Cardiac ventricle fibroblast (primary cell): ENCODE results near the gene RIC3. TPM values are rescaled to one million over a fixed set of nuclear protein-coding genes. Genes with fewer than 3 reads are reported as not detected.

Source experiments
- total RNA-seq: library from RNA; depleted of rRNA; stranded (reverse); fragments of >200 nt; gene quantifications from 2 replicates; pipeline ENCODE4 v1.2.3, GENCODE V29; 2015

RIC3 gene, protein sequence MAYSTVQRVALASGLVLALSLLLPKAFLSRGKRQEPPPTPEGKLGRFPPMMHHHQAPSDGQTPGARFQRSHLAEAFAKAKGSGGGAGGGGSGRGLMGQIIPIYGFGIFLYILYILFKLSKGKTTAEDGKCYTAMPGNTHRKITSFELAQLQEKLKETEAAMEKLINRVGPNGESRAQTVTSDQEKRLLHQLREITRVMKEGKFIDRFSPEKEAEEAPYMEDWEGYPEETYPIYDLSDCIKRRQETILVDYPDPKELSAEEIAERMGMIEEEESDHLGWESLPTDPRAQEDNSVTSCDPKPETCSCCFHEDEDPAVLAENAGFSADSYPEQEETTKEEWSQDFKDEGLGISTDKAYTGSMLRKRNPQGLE
- total RNA-seq, result not detected in 2 replicates

DNA sequence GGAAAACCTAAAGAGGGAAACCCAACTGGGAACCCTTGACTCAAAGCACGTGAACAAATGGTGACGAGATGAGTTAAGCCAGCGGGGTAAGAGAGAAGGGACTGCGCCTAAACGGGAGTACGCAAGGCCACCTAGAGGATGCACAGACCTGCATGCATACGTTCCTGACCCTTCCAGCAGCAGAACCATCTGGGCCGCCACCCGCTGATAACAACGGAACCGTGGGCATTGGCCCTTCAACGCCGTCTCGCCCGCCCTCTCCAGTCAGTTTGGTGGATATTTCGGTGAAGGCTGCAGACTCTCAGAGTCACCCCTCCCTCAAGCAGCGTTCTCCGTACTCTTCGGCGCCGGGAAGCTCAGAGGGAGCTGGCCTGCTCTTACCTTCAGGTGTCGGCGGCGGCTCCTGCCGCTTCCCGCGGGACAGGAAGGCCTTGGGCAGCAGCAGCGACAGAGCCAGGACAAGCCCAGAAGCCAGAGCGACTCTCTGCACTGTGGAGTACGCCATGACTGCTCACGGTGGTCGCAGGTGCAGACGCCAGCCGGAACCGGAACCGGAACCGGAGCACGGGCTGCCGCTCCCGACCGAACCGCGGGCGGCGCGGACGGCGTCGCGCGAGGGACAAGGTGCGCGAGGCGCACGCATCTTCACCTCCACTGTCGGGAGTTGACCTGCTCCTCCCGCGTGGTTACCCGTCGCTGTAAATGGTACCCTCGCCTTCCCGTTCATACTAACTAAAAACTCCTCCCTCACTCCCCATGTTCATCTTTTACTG lies at the start of gene RIC3:
Gene RIC3, minus strand, starts transcription at position 541 of the 773 bp plus-strand sequence. Its CDS starts 36 bp downstream, at position 505.

DNA sequence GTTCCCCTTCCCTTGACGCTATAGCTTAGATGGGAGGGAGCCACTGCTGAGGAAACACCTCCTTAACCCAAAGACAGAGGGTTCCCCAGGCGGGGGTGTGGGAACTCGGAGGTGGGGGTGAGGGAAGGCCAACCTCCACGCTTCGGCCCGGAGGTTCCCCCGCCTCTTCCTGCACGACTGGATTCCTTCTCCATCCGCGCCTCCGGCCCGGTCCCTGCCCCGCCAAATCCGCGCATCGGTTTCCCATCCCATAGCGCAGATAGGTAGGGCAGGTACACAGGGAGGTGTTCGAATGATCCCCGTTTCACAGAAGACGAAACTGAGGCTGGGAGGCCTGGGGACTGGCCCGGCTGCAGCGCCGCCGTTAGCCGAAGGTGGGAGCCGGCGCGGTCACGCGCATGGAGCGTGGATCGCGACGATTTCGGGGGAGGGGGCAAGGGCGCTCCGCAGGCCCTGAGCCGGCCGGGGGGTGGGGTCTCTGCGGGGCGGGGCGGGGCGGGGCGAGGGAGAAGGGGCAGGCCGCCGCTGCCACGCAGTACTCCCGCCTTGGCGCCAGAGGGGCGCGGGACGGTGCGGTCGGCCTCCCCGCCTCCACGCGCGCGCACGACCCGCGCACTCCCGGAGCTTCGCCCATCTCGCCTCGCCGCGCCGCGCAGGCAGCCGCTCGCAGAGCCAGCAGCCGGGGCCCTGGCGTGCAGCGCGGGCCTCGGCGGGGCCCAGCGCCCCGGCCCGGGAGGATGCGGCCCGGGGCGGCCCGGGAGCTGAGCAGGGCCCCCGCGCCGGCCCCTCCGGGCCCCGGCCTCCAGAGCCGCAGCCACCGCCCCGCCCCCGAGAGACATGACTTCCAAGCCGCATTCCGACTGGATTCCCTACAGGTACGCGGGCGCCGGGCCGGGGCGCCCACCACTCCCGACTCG lies 87.9 kb downstream of the RIC3 start, which contains the start of gene TUB:
Gene TUB, plus strand, starts transcription at position 538 of the 917 bp plus-strand sequence. Its CDS starts 300 bp downstream, at position 838.

Other genes starting within 250 kb of the RIC3 start
- not detected in 2 replicates for gene OR10A6, start 237.8 kb downstream of the RIC3 start, total RNA-seq
- gene OR10A3, start 227.3 kb downstream of the RIC3 start, total RNA-seq, result not detected in 2 replicates
- gene NLRP10, start 203.6 kb downstream of the RIC3 start, total RNA-seq, result not detected in 2 replicates
- gene EIF3F, start 181.7 kb downstream of the RIC3 start, total RNA-seq, result 259 and 264 TPM in 2 replicates
- gene TUB, start 87.8 kb downstream of the RIC3 start, total RNA-seq, result 7.6 and 10.9 TPM in 2 replicates
- not detected in 2 replicates for gene LMO1, start 94.9 kb upstream of the RIC3 start, total RNA-seq